Stimulated activated naive B cell treated with anti-CD40 and anti-IgM and Interleukin-4, amounts not matched to agents 10 μg/mL and 1 μg/mL and 100 μg/mL, for 72 hours (primary cell): ENCODE measurements around the gene IFT20.
A peak's percentile ranks its signal among the peaks of the same experiment; 100 is the strongest.

Experiments used
- ATAC-seq, 2 donors: fragments of 150-1000 bp; cut with Tn5 transposase; replicated peaks; 2 replicates each; pipeline ENCODE4 v1.10.0; 2021; ENCODE audit warnings: moderate library complexity in 1 of 2
- DNase-seq: peaks from one replicate; pipeline ENCODE4 v3.0.0; 2021
- H3K27ac Mint-ChIP-seq: one replicate; pipeline ENCODE4 v1.8.0; 2022; ENCODE audit warnings: mild to moderate bottlenecking, mixed read lengths
- H3K27me3 Mint-ChIP-seq, 2 donors: one replicate each; pipeline ENCODE4 v1.8.0; 2022; ENCODE audit warnings: mixed read lengths in 2 of 2
- H3K36me3 Mint-ChIP-seq, 2 donors: one replicate each; pipeline ENCODE4 v1.8.0; 2022; ENCODE audit warnings: mixed read lengths in 2 of 2, mild to moderate bottlenecking in 1 of 2
- H3K4me1 Mint-ChIP-seq, 2 donors: one replicate each; pipeline ENCODE4 v1.8.0; 2022; ENCODE audit warnings: mixed read lengths in 2 of 2, mild to moderate bottlenecking in 1 of 2
- H3K4me3 Mint-ChIP-seq, 2 donors: one replicate each; pipeline ENCODE4 v1.8.0; 2022; ENCODE audit warnings: mild to moderate bottlenecking in 2 of 2, mixed read lengths in 2 of 2, moderate library complexity in 1 of 2
- H3K9me3 Mint-ChIP-seq, 2 donors: one replicate each; pipeline ENCODE4 v1.8.0; 2022; ENCODE audit warnings: mixed read lengths in 2 of 2, mild to moderate bottlenecking in 1 of 2

Gene IFT20

DNA sequence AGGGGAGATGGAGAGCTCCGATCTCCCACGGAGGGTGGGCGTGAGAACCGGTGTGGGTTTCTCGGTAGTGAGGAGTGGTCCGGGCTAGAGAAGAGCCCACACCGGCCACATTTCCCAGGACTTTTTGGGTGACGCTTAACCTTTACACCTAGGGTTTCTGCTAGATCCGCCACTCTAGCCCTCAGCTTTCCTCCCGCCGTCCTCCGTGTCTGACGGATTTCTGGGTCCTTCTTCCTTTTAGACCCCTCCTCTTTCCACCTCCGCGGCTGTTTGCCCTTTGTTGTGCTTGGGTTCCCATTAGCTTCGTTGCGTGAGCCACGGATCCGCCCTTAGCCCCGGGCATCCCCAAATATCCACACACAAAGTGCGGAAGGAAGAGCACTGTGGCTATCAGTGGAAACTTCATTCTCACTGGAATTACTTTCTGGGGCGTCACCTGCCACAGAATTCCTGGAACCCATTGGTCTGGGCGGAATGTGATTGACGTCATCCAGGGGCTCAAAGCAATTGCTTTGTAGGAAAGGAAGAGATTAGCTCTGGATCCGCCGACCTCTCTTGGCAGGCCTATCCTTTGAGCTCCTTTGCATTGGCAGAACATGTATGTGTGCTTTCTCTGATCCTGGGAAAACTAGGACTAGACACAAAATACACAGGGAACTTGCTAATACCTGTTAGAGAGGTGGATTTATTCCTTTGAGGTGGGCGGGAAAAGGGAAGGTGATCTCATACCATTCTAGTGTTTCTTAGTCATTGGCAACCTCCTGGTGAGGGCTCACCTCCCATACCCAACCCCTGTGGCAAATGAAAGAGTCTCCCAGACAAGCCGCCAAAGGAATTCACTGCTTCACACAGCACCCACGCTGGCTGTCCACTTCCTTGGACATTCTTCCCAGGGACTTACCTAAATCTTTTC lies 943 bp upstream of the IFT20 start:
- peaks cover 25 to 48% of the 10 kb centered on the region in 2 donors for H3K4me1 Mint-ChIP-seq
- peak overlapping the region; percentile 96 for H3K27ac Mint-ChIP-seq
- no peaks in the 10 kb centered on the region for H3K27me3 Mint-ChIP-seq
- H3K9me3 Mint-ChIP-seq = no peaks in the 10 kb centered on the region
- peaks cover 11 to 40% of the 10 kb centered on the region in 2 donors for H3K36me3 Mint-ChIP-seq
- H3K4me3 Mint-ChIP-seq = peak overlapping the region; percentile 92 to 98
- DNase-seq (peak; percentile 9), ATAC-seq (peak in 1 of 2 donors; percentile 4)

- Mint-ChIP-seq H3K4me1 (peaks cover 25 to 48% of the 10 kb centered on the region in 2 donors), H3K4me3 (peak overlapping the region; percentile 92 to 98), H3K27me3 (no peaks in the 10 kb centered on the region), H3K27ac (peak overlapping the region; percentile 96), H3K36me3 (peaks cover 4 to 31% of the 10 kb centered on the region in 2 donors), H3K9me3 (no peaks in the 10 kb centered on the region)
- DNase-seq = no peak
- ATAC-seq = no peak
Observed at GRCh38 chr17:28334666-28335200, 539 bp downstream of the IFT20 start.

DNA sequence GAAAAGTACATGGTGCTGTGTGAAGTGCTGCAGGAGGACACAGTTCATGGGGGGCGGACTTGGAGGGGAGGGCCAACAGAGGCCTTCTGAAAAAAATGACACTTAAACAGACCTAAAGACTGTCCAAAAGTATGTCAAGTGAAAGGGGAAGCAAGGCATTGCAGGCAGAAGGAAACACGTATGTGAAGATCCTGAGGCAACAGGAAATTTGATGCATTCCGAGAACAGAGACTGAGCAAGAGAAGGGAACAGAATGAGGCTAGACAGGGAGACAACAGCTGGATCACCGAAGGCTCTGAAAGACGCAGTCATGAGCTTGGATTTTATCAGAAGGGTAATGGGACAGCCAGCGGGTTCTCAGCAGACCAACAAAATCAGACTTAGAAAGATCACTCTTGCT lies 1.1 kb downstream of the IFT20 start:
- no peak for DNase-seq
- Mint-ChIP-seq H3K36me3 (peaks cover under 1 to 27% of the 10 kb centered on the region in 2 donors), H3K9me3 (no peaks in the 10 kb centered on the region), H3K27me3 (no peaks in the 10 kb centered on the region), H3K4me3 (peak overlapping the region; percentile 92 to 98), H3K4me1 (peaks cover 25 to 48% of the 10 kb centered on the region in 2 donors), H3K27ac (peak overlapping the region; percentile 96)
- no peak for ATAC-seq

DNA sequence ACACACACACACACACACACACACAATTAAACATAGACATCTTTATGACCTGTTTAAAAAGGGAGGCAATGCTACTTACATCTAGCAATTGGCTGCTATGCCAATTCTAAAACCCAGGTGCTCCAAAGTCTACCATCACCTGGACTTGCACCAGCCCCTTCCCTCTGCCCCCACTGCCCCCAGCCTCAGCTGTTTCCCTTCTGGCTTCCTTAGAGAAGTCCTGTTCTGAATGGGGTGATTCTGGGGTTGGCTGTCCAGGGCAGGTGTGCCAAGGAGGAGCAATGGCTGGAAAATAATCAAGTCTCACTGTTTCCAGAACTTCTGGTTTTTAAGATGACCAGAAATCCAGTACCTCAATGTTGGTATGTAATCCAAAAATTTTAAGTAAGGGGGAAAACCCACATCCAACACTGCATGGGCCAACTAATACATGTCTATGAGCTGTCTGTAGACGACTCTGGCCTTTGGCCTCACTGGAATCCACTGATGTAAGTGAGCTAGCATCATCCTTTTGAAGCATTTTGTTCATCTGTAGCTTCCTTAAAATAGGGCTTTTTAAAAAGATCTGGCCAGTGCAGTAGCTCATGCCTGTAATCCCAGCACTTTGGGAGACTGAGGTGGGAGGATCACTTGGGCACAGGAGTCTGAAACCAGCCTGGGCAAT lies 2.1 kb downstream of the IFT20 start:
- Mint-ChIP-seq H3K4me3 (no peak overlapping the region), H3K4me1 (peaks cover 25 to 43% of the 10 kb centered on the region in 2 donors), H3K27me3 (no peaks in the 10 kb centered on the region), H3K27ac (no peak overlapping the region), H3K9me3 (no peaks in the 10 kb centered on the region), H3K36me3 (peaks cover 4 to 21% of the 10 kb centered on the region in 2 donors)
- DNase-seq (no peak), ATAC-seq (no peak)

DNA sequence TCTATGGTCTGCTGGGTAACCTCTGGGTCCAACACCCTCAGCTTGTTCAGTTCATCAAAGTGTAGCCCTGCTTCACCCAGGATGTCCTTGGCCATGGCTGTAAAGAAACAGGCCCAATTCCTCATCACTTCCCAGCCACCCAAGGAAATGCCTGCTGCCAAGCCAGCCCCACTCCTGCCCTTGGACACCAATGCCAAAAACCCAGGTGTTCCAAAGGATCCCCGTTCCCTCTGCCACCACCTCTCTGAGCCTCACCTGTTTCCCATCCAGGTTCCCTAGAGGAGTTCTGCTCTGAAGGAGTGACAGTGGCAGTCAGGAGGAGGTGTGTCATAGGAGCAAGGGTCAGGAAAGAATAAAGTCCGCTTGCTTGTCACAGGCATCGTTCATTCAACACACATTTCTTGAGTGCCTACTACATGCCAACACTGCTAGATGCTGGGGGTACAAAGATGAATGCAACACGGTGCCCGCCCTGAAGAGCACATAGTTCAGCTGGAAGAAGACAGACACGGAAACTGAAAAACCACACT lies 3.3 kb downstream of the IFT20 start:
- no peak for DNase-seq
- no peak for ATAC-seq
- H3K4me1 Mint-ChIP-seq = peaks cover 19 to 33% of the 10 kb centered on the region in 2 donors
- H3K27ac Mint-ChIP-seq = no peak overlapping the region
- H3K36me3 Mint-ChIP-seq = peaks cover 10 to 17% of the 10 kb centered on the region in 2 donors
- H3K4me3 Mint-ChIP-seq = no peak overlapping the region
- no peaks in the 10 kb centered on the region for H3K27me3 Mint-ChIP-seq
- H3K9me3 Mint-ChIP-seq = no peaks in the 10 kb centered on the region

- Mint-ChIP-seq H3K4me3 (no peak overlapping the region), H3K4me1 (peaks cover 16 to 28% of the 10 kb centered on the region in 2 donors), H3K36me3 (peaks cover 21 to 29% of the 10 kb centered on the region in 2 donors), H3K9me3 (no peaks in the 10 kb centered on the region), H3K27ac (peak overlapping the region; percentile 42), H3K27me3 (no peaks in the 10 kb centered on the region)
- ATAC-seq (no peak), DNase-seq (no peak)
Observed at GRCh38 chr17:28330671-28331070, 4.6 kb downstream of the IFT20 start.

GRCh38 chr17:28328325-28328724 lies 6.9 kb downstream of the IFT20 start:
- ATAC-seq = no peak
- Mint-ChIP-seq H3K9me3 (no peaks in the 10 kb centered on the region), H3K27ac (no peak overlapping the region)

DNA sequence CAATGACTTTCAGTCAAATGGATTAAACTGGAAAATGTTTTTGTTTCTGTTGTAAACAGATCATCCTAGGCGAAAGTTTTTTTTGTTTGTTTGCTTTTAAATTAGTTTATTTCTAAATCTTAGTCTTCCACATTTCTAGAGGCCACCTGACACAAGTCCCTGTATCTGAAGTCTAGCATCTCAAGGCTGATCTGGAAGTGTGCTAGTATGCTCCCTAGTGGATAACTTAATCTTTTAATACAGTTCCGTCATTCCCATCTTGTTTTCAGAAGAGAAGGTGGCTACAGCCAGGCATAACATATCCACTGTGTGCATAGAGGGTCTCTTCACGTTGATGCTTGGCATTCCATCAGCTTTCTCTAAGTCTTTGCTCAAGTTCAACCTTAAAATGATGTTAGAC lies 7.6 kb downstream of the IFT20 start:
- Mint-ChIP-seq H3K4me1 (peaks cover 9 to 20% of the 10 kb centered on the region in 2 donors), H3K27me3 (no peaks in the 10 kb centered on the region), H3K36me3 (peaks cover 29 to 39% of the 10 kb centered on the region in 2 donors), H3K9me3 (no peaks in the 10 kb centered on the region), H3K4me3 (no peak overlapping the region), H3K27ac (no peak overlapping the region)
- no peak for ATAC-seq
- DNase-seq = no peak

More at GRCh38 chr17:28328325-28328724, 6.9 kb downstream of the IFT20 start:
- H3K4me3 Mint-ChIP-seq = no peak overlapping the region
- no peaks in the 10 kb centered on the region for H3K27me3 Mint-ChIP-seq
- H3K36me3 Mint-ChIP-seq = peaks cover 29 to 36% of the 10 kb centered on the region in 2 donors
- H3K4me1 Mint-ChIP-seq = peaks cover 9 to 26% of the 10 kb centered on the region in 2 donors
- DNase-seq = no peak

DNA sequence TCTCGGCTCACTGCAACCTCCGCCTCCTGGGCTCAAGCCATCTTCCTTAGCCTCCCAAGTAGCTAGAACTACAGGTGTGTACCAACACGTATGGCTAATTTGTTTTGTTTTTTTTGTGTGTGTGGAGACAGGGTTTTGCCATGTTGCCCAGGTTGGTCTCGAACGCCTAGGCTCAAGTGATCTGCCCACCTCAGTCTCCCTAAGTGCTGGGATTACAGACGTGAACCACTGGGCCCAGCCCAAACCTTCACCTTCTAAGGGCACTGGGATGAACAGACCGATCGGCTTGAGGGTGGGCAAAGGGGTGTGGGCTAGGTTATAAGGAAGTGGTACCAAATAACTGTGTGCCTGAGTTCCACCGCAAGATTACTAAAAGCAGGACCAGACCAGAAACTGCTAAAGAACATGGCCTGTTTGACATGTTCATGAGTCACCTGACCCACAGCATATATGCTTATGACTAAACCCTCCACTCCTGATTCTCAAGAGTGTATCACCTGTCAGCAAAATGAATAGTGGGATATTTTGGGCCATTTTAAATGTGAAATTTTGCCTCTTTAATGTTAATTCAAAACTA lies 8.2 kb downstream of the IFT20 start:
- no peaks in the 10 kb centered on the region for H3K27me3 Mint-ChIP-seq
- ATAC-seq (peak; percentile 87 to 94), DNase-seq (no peak)
- peak overlapping the region; percentile 51 for H3K27ac Mint-ChIP-seq
- H3K9me3 Mint-ChIP-seq = no peaks in the 10 kb centered on the region
- H3K36me3 Mint-ChIP-seq = peaks cover 33 to 42% of the 10 kb centered on the region in 2 donors
- H3K4me1 Mint-ChIP-seq = peaks cover 9 to 17% of the 10 kb centered on the region in 2 donors
- H3K4me3 Mint-ChIP-seq = peak overlapping the region in 1 of 2 donors; percentile 22

DNA sequence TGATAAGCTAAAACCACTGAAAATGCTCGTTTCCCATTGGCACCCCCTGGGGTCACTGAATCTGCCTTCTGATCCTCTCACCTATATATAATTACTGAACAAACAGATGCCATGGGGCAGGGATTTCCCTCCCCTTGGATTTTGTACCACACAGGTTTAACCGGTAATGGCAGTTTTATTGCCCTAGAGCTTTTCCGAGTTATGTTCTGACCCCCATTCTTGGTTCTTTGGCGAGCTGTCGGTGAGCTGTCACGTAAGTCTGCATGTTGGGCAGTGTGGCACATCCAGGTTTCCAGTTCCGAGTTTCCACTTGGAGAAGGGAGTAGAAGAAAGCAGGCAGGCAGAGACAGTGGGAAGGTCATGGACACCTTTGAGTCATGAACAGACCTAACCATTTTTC lies 9.2 kb downstream of the IFT20 start:
- DNase-seq (no peak), ATAC-seq (no peak)
- no peaks in the 10 kb centered on the region for H3K27me3 Mint-ChIP-seq
- H3K36me3 Mint-ChIP-seq = peaks cover 34 to 40% of the 10 kb centered on the region in 2 donors
- H3K9me3 Mint-ChIP-seq = no peaks in the 10 kb centered on the region
- no peak overlapping the region for H3K4me3 Mint-ChIP-seq
- H3K4me1 Mint-ChIP-seq = peaks cover 12 to 24% of the 10 kb centered on the region in 2 donors
- peak overlapping the region; percentile 11 for H3K27ac Mint-ChIP-seq

- DNase-seq (no peak), ATAC-seq (no peak)
- no peak overlapping the region for H3K4me3 Mint-ChIP-seq
- no peaks in the 10 kb centered on the region for H3K27me3 Mint-ChIP-seq
- H3K36me3 Mint-ChIP-seq = peaks cover 37 to 49% of the 10 kb centered on the region in 2 donors
- no peak overlapping the region for H3K27ac Mint-ChIP-seq
- peaks cover 17 to 31% of the 10 kb centered on the region in 2 donors for H3K4me1 Mint-ChIP-seq
- no peaks in the 10 kb centered on the region for H3K9me3 Mint-ChIP-seq
Observed at GRCh38 chr17:28325211-28325610, 10.1 kb downstream of the IFT20 start.

DNA sequence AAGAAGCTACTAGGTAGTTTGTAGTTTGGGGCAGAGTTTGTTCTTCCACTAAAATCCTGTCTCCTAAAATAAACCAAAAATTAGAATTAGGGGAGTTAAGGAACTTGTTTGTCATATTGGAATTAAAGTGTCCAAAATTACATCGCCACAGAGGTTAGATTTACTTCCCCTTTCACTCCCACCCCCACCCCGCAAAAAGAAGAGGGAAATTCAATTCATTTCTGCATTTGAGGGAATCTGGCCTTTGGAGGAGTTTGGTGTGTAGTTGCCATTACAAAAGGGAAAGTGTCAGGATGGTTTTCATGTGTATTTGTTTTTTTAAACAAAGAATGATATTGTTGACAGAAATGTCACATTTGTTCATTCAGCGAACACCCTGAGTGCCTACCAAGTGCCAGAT lies 10.5 kb downstream of the IFT20 start:
- Mint-ChIP-seq H3K4me3 (no peak overlapping the region), H3K4me1 (peaks cover 21 to 36% of the 10 kb centered on the region in 2 donors), H3K9me3 (no peaks in the 10 kb centered on the region), H3K36me3 (peaks cover 41 to 53% of the 10 kb centered on the region in 2 donors), H3K27me3 (no peaks in the 10 kb centered on the region), H3K27ac (no peak overlapping the region)
- ATAC-seq (no peak), DNase-seq (no peak)

- H3K4me1 Mint-ChIP-seq = peaks cover 21 to 40% of the 10 kb centered on the region in 2 donors
- H3K4me3 Mint-ChIP-seq = no peak overlapping the region
- ATAC-seq = no peak
- no peak for DNase-seq
- H3K27ac Mint-ChIP-seq = no peak overlapping the region
- no peaks in the 10 kb centered on the region for H3K9me3 Mint-ChIP-seq
- H3K27me3 Mint-ChIP-seq = no peaks in the 10 kb centered on the region
- H3K36me3 Mint-ChIP-seq = peaks cover 41 to 53% of the 10 kb centered on the region in 2 donors
Observed at GRCh38 chr17:28324267-28324745, 11.0 kb downstream of the IFT20 start.
